GM13977 (cell line): ENCODE data around the gene PTS.

Experiments
- DNase-seq: peaks from one replicate; pipeline ENCODE4 v3.0.0; 2012; ENCODE audit warnings: low spot score
- CTCF ChIP-seq: IDR thresholded peaks from 2 replicates; pipeline ENCODE4 v1.5.1; 2012; ENCODE audit warnings: mild to moderate bottlenecking, control low read depth; ENCODE audit not compliant: insufficient read depth; ENCODE audit errors: extremely low read depth, missing control alignments
- in situ Hi-C: fragments of 300-500 bp; cut with MboI; formaldehyde crosslinking; loops from one replicate; pipeline ENCODE4 v1.12.0; 2022; ENCODE audit warnings: low sequenced_read_pairs, low pct_unique_long_range_greater_than_20kb, mixed read lengths, inconsistent platforms; ENCODE audit not compliant: unreplicated experiment

The PTS gene

DNA sequence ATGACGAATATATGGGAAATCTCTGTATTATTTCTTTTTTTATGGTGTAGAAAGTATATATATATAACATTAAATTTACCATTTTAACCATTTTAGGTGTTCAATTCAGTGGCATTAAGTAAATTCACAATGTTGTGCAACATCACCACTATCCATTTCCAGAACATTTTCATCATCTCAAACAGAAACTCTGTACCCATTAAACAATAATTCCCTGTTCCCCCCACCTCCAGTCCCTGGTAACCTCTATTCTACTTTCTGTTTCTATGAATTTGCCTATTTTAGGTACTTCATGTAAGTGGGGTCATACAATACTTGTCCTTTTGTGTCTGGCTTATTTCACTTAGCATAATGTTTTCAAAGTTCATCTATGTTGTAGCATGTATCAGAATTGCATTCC is 15.3 kb upstream of the PTS start:
- no peak for DNase-seq
- in situ Hi-C loops: no loop called here
- no peak for TF ChIP-seq CTCF

DNA sequence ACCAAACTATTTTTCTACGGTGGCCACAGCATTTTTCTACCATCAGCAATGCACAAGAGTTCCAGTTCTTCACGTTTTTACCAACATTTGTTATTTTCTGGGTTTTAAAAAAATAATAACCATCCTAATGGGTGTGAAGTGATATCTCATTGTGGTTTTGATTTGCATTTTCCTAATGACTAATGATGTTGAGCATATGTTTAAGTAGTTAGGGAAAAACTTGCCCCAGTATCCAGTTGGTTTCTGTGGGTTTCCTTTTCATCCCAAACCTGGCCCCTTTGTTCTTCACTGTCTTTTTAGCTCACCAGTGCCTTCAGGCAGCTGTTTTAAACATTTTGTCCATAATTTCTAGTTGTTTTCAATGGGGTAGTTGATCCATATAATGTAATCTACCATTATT is 14.7 kb upstream of the PTS start:
- DNase-seq: no peak
- no peak for TF ChIP-seq CTCF
- in situ Hi-C loops: no loop called here

DNA sequence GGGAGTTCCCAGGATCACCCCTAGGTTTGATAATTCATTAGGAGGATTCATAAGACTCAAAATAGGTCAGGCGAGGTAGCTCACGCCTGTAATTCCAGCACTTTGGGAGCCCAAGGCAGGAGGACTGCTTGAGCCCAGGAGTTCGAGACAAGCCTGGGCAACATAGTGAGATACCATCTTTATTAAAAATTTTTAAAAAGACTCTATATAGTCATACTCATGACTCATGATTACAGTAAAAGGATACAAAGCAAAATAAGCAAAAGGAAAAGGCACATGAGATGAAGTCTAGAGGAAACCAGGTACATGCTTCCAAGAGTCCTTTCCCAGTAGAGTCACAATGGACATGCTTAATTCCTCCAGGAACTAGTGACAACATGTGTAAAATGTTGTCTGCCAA is 13.9 kb upstream of the PTS start:
- no peak for DNase-seq
- in situ Hi-C loops: no loop called here
- no peak for TF ChIP-seq CTCF

DNA sequence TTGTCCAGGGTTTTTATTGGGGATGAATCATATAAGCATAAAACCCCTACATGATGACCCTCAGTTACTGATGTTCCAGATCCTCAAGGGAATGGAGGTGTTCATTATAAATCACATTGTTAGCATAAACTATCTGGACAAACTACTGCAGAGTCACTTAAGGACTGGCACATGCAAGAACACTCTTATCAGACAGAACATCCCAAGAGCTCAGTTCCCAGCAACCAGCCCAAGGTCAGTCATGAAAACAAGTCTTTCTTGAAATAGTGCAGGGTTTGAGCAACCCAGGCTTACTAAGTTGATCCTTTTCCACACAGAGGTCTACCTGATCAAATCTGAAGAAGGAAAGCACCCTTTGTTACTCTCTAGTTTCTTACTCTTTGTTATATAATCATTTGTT is 13.5 kb upstream of the PTS start:
- in situ Hi-C loops: no loop called here
- no peak for DNase-seq
- no peak for TF ChIP-seq CTCF

GRCh38 chr11:112213753-112214152 is 12.5 kb upstream of the PTS start:
- TF ChIP-seq CTCF: no peak
- in situ Hi-C loops: no loop called here
- DNase-seq: no peak

DNA sequence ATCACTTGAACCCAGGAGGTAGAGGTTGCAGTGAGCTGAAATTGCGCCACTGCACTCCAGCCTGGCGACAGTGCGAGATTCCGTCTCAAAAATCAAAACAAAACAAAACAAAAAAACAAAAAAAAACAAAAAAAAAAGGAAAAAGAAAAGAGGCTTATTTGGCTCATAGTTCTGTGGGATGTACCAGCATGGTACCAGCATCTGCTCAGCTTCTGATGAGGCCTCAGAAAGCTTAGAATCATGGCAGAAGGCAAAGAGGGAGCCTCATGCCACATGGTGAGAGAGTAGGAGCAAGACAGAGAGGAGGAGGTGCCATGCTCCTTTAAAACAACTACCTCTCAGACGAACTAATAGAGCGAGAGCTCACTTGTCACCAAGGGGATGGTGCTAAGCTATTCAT is 10.6 kb upstream of the PTS start:
- in situ Hi-C loops: no loop called here
- TF ChIP-seq CTCF: no peak
- DNase-seq: no peak

DNA sequence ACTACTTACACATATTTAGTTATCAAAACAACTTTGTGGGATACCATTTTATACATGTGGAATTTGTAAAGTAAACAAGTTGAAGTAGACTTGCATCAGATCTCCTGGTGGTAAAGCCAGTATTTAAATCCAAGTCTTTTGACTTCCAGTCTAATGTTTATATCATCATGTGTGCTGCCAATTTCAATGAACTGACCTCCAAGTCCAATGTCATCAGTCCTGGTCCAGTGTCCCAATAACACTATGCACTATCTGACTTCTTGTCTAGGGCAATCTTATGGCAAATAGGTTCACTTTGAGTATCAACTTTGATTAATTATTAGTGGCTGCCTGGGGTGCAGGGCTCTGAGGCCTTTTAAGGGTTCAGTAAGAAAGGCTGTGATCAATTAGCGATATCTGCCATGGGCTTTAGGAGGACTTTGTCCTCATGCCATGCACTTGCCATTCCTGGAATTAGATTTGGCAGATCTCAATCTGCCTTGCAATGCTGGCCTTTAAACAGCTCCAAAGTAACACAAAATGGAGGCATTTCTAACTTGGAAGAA is 9.6 kb upstream of the PTS start:
- no peak for TF ChIP-seq CTCF
- no peak for DNase-seq
- in situ Hi-C loops: no loop called here
